Measurements from ENCODE around the gene LASP1NB.

Gene LASP1NB

GRCh38 chr17:38925263-38925995 is at the start of gene LASP1NB:
TSS of gene LASP1NB (plus strand) at chr17:38925614.
- DNase-seq, result no peak

- no peak for DNase-seq
Measured at GRCh38 chr17:38877130-38877851, 48.1 kb upstream of the LASP1NB start.

GRCh38 chr17:38879878-38880665 is 45.3 kb upstream of the LASP1NB start:
- DNase-seq, result peak; percentile 14

- DNase-seq, result no peak
Measured at GRCh38 chr17:38881600-38882191, 43.7 kb upstream of the LASP1NB start.

- no peak for DNase-seq
Measured at GRCh38 chr17:38882870-38883269, 42.5 kb upstream of the LASP1NB start.

GRCh38 chr17:38883592-38884526 is 41.6 kb upstream of the LASP1NB start:
- no peak for DNase-seq

- DNase-seq, result no peak
Measured at GRCh38 chr17:38885044-38885727, 40.2 kb upstream of the LASP1NB start.

GRCh38 chr17:38885728-38886642 is 39.4 kb upstream of the LASP1NB start:
- no peak for DNase-seq

- DNase-seq, result no peak
Measured at GRCh38 chr17:38886643-38887010, 38.8 kb upstream of the LASP1NB start.

GRCh38 chr17:38888842-38889241 is 36.6 kb upstream of the LASP1NB start:
- no peak for DNase-seq

- DNase-seq, result no peak
Measured at GRCh38 chr17:38889745-38890409, 35.5 kb upstream of the LASP1NB start.

- no peak for DNase-seq
Measured at GRCh38 chr17:38890410-38890746, 35.0 kb upstream of the LASP1NB start.

GRCh38 chr17:38891441-38891840 is 34.0 kb upstream of the LASP1NB start:
- DNase-seq, result no peak

GRCh38 chr17:38892083-38892482 is 33.3 kb upstream of the LASP1NB start:
- no peak for DNase-seq

GRCh38 chr17:38892620-38893019 is 32.8 kb upstream of the LASP1NB start:
- no peak for DNase-seq

- DNase-seq, result no peak
Measured at GRCh38 chr17:38893113-38893512, 32.3 kb upstream of the LASP1NB start.

- no peak for DNase-seq
Measured at GRCh38 chr17:38893607-38894006, 31.8 kb upstream of the LASP1NB start.

GRCh38 chr17:38894276-38894675 is 31.1 kb upstream of the LASP1NB start:
- DNase-seq, result no peak

- no peak for DNase-seq
Measured at GRCh38 chr17:38896346-38896954, 29.0 kb upstream of the LASP1NB start.

- DNase-seq, result no peak
Measured at GRCh38 chr17:38897176-38897575, 28.2 kb upstream of the LASP1NB start.
